HL-60 (cell line): ENCODE data around the gene USP10.

ENCODE experiments used
- DNase-seq, 2 experiments: peaks; one replicate each; pipeline ENCODE4 v3.0.0-alpha.2; 2010 to 2020; ENCODE audit warnings: low read depth in 1 of 2, low spot score in 1 of 2
- H3K27ac ChIP-seq: fragments of 250-450 bp; sonication (Bioruptor Pico); replicated peaks from 2 replicates; pipeline ENCODE4 v1.5.1; 2020; ENCODE audit warnings: mild to moderate bottlenecking, moderate library complexity
- H3K27me3 ChIP-seq: fragments of 250-450 bp; sonication (Bioruptor Pico); 2 replicates; pipeline ENCODE4 v1.5.1; 2021; ENCODE audit warnings: mild to moderate bottlenecking, moderate library complexity; ENCODE audit not compliant: insufficient read depth, poor library complexity, severe bottlenecking
- H3K4me3 ChIP-seq: replicated peaks from 2 replicates; pipeline ENCODE4 v1.5.1; 2011; ENCODE audit warnings: mild to moderate bottlenecking, control low read depth, low read length; ENCODE audit not compliant: insufficient read depth
- CTCF ChIP-seq: IDR thresholded peaks from one replicate; pipeline ENCODE4 v1.5.1; 2011; ENCODE audit warnings: low read length, control low read depth, inconsistent platforms; ENCODE audit not compliant: insufficient read depth
- GABPA ChIP-seq: IDR thresholded peaks from 2 replicates; pipeline ENCODE4 v1.6.1; 2012; ENCODE audit warnings: low read depth
- POLR2AphosphoS5 ChIP-seq: IDR thresholded peaks from 2 replicates; pipeline ENCODE4 v1.6.1; 2012; ENCODE audit warnings: low read depth
- SPI1 ChIP-seq: IDR thresholded peaks from 2 replicates; pipeline ENCODE4 v1.6.1; 2012; ENCODE audit warnings: low read depth, mild to moderate bottlenecking, borderline replicate concordance
- TF ChIP-seq, protein P1 (sequence below): IDR thresholded peaks from 2 replicates; pipeline ENCODE4 v1.6.1; 2012; ENCODE audit warnings: low read depth; ENCODE audit not compliant: insufficient replicate concordance

USP10 gene

GRCh38 chr16:84654238-84654637 lies 45.6 kb upstream of the USP10 start:
- no peak for DNase-seq
- Histone ChIP-seq H3K27me3 (no peaks in the 10 kb centered on the region), H3K27ac (no peak overlapping the region), H3K4me3 (no peak overlapping the region)
- TF ChIP-seq GABPA (no peak), CTCF (no peak), POLR2AphosphoS5 (no peak), SPI1 (no peak)
- TF ChIP-seq, protein P1, sequence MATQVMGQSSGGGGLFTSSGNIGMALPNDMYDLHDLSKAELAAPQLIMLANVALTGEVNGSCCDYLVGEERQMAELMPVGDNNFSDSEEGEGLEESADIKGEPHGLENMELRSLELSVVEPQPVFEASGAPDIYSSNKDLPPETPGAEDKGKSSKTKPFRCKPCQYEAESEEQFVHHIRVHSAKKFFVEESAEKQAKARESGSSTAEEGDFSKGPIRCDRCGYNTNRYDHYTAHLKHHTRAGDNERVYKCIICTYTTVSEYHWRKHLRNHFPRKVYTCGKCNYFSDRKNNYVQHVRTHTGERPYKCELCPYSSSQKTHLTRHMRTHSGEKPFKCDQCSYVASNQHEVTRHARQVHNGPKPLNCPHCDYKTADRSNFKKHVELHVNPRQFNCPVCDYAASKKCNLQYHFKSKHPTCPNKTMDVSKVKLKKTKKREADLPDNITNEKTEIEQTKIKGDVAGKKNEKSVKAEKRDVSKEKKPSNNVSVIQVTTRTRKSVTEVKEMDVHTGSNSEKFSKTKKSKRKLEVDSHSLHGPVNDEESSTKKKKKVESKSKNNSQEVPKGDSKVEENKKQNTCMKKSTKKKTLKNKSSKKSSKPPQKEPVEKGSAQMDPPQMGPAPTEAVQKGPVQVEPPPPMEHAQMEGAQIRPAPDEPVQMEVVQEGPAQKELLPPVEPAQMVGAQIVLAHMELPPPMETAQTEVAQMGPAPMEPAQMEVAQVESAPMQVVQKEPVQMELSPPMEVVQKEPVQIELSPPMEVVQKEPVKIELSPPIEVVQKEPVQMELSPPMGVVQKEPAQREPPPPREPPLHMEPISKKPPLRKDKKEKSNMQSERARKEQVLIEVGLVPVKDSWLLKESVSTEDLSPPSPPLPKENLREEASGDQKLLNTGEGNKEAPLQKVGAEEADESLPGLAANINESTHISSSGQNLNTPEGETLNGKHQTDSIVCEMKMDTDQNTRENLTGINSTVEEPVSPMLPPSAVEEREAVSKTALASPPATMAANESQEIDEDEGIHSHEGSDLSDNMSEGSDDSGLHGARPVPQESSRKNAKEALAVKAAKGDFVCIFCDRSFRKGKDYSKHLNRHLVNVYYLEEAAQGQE: no peak

- no peak for DNase-seq
- H3K27ac ChIP-seq: no peak overlapping the region
- no peaks in the 10 kb centered on the region for H3K27me3 ChIP-seq
- no peak overlapping the region for H3K4me3 ChIP-seq
- TF ChIP-seq SPI1: no peak
- TF ChIP-seq POLR2AphosphoS5: no peak
- TF ChIP-seq CTCF: no peak
- no peak for TF ChIP-seq GABPA
- TF ChIP-seq, protein P1: no peak
Observed at GRCh38 chr16:84654998-84655397, 44.8 kb upstream of the USP10 start.

GRCh38 chr16:84656649-84657048 lies 43.2 kb upstream of the USP10 start:
- no peak for DNase-seq
- TF ChIP-seq CTCF: no peak
- Histone ChIP-seq H3K27me3 (no peaks in the 10 kb centered on the region), H3K4me3 (no peak overlapping the region), H3K27ac (no peak overlapping the region)

GRCh38 chr16:84657229-84657837 lies 42.5 kb upstream of the USP10 start:
- TF ChIP-seq GABPA (no peak), CTCF (no peak)
- TF ChIP-seq, protein P1: no peak
- Histone ChIP-seq H3K4me3 (no peak overlapping the region), H3K27ac (no peak overlapping the region)

More at GRCh38 chr16:84657229-84657837, 42.5 kb upstream of the USP10 start:
- no peak for DNase-seq
- no peaks in the 10 kb centered on the region for H3K27me3 ChIP-seq
